GM18867 (cell line): ENCODE results near the gene CLDN9.
"Not testable (repeated sequence)": the region's sequence is repeated elsewhere in the genome, so short reads cannot be mapped to it uniquely, and the experiment has no call there.

Experiments used
- ATAC-seq: cut with Tn5 transposase; IDR thresholded peaks from one replicate; pipeline ENCODE4 v1.9.1; 2021; ENCODE audit warnings: mild to moderate bottlenecking, moderate library complexity; ENCODE audit not compliant: unreplicated experiment

The CLDN9 gene

GRCh38 chr16:3054965-3055733, 42.4 kb downstream of the CLDN9 start:
- no peak for ATAC-seq

- not testable (repeated sequence) for ATAC-seq
Measured at GRCh38 chr16:3055734-3056115, 43.0 kb downstream of the CLDN9 start.

- no peak for ATAC-seq
Measured at GRCh38 chr16:3056336-3057180, 43.8 kb downstream of the CLDN9 start.

- no peak for ATAC-seq
Measured at GRCh38 chr16:3057181-3058138, 44.7 kb downstream of the CLDN9 start.

GRCh38 chr16:3058139-3059030, 45.7 kb downstream of the CLDN9 start:
- ATAC-seq: peak; percentile 19

GRCh38 chr16:3059041-3059722, 46.5 kb downstream of the CLDN9 start:
- ATAC-seq: peak; percentile 78

GRCh38 chr16:3059723-3060242, 47.1 kb downstream of the CLDN9 start:
- no peak for ATAC-seq

GRCh38 chr16:3060339-3061127, 47.8 kb downstream of the CLDN9 start:
- ATAC-seq: no peak

GRCh38 chr16:3062553-3062952, 49.8 kb downstream of the CLDN9 start:
- ATAC-seq: no peak

- ATAC-seq: no peak
Measured at GRCh38 chr16:3063625-3064386, 51.1 kb downstream of the CLDN9 start.
